NCI-H146 (cell line): Measurements from ENCODE around the gene MCC.

Experiments used
- DNase-seq: peaks from one replicate; lab custom pipeline; 2025; lab: John Stamatoyannopoulos, UW

The MCC gene

GRCh38 chr5:113487781-113488644 is at the start of gene MCC:
MCC (minus strand) TSS chr5:113488453.
- peak; percentile 80 for DNase-seq

DNA sequence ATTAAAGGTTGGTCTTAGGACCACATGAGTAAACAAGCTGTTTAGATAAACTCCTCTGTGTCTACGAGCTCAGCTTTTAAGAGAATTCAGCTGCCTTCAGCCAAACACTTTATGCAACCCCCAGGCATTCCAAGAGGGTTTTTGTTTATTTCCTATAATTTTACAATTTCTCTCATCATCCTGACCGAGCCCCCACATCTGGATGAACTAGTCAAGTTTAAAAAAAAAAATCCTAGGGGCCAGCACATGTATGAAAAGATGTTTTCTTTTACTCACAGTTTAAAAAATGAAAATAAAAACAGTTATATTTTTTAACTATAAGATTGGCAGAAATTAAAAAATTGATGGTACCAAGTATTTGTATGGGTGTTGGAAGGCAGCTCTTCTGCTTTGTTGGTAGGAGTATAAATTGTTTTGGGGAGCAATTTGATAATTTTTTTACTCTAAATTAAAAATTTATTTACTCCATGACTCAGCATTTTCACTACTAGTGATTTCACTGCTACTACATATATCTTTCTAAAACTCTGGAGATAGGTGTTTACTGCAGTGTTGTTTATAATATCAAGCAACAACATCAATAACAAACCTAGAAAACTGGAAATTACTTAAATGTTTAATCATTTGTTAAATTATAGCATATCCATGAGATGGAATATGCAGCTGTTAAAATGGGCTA is 43.4 kb upstream of the MCC start:
- DNase-seq = no peak

- no peak for DNase-seq
Measured at GRCh38 chr5:113527746-113528145, 39.5 kb upstream of the MCC start.

DNA sequence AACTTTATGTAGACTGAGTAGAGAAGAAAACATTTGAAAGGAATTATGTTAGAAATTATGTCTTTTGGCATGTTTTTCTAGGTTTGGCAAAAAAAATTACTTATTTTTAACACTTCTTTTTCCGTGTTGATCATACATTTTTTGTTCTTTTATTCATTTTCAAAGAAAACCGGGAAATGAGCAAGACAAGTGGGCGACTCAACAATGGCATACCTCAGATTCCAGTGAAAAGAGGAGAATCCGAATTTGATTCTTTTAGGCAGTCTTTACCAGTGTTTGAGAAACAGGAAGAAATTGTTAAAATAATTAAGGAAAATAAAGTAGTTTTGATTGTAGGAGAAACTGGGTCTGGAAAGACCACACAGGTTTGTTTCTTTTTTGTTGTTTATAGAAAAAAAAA is 38.2 kb upstream of the MCC start:
- no peak for DNase-seq

DNA sequence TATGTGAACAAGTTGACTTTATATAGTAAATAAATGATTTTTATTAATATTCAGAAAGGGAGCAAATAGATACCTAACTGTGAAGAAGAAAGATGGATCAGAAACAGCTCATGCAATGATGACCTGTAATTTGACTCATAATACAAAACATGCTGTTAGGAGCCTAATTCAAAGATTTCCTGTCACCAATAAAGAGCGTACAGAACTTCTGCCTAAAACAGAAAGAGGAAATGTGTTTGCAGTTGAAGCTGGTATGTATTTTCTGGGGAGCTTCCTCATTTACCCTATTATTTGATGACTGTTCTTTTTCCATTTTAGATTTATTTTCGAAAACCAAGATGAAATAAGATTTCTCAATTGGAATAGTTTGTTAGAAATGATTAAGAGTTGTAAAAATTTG is 36.7 kb upstream of the MCC start:
- no peak for DNase-seq

DNA sequence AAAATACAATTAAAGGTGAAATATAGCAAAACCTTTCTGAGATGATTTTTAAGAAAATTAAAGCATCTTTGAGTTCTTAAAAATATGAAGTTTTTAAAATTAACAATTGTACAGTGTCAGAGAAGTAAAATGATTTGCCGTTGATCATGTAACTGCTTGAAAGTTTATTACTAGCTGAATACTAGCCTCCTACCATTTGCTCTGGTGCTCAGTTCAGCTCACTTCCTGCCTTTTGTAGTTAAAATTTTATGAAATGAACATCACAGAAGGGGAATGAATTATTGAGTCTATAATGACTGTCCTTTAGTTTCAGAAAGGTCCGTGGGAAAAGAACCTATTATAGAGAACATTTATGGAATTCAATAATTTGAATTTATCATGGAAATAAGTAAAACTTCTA is 34.9 kb upstream of the MCC start:
- no peak for DNase-seq

DNA sequence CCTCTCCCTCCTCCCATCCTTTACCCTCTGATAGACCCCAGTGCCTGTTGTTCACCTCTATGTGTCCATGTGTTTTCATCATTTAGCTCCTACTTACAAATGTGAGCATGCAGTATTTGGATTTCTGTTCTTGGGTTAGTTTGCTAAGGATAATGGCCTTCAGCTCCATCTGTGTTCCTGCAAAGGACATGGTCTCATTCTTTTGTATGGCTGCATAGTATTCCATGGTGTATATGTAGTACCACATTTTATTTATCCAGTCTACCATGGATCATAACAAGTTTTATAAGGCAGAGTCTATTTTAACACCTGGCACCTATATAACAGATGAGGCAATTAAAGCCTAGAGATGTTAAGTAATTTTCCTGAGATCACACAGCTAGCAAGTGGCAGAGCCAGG is 32.6 kb upstream of the MCC start:
- DNase-seq = no peak

DNA sequence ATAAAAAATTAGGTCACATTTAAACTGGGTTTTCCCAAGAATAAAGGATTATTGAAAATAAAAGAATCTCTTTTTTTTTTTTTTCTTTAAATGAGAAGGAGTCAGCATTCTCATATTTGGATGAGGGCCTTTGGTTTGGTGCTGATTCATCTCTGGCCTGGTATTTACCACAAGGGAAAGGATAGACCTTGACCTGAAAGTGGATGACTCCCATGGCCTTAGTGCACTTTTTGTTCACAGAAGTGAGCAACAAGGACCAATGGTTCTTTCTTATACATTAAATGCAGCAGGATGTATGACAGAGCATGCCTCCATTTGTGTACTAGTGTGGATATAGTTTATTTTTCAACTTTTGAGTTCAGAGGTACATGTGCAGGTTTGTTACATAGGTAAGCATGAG is 32.2 kb upstream of the MCC start:
- no peak for DNase-seq

- DNase-seq = no peak
Measured at GRCh38 chr5:113519412-113519811, 31.2 kb upstream of the MCC start.

DNA sequence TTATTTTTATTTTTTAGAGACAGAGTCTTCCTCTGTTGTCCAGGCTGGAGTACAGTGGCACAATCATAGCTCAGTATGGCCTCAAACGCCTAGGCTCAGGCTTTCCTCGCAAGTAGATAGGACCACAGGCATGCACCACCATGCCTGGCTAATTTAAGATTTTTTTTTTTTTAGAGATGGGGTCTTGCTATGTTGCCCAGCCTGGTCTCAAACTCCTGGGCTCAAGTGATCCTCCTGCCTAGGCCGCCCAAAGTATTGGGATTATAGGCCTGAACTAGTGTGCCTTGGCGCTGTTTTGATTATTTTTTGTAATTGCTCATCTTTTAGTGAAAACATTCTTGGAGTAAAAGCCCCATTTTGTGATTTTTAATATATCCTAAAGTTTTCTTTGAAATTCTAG is 30.6 kb upstream of the MCC start:
- no peak for DNase-seq

DNA sequence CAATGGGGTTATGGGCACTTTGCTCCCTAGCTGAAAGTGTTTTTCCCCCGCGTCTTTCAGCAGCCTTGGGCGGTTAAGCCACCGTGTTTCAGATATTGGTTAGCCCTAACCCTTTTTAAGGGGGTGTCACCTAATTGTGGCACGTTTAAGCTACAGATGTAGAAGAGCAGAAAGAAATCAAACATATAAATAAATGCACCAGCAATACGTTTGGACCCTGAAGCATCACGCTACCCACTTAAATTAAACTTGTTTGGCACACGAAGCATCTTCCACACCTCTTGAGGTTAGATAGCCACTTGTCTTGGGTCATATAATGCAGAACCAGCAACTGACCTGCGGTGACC is 26.0 kb upstream of the MCC start:
- no peak for DNase-seq

- DNase-seq = peak; percentile 91
Measured at GRCh38 chr5:113513384-113514288, 25.4 kb upstream of the MCC start, which contains the start of gene YTHDC2. YTHDC2 (plus strand) TSS chr5:113513694; CDS start chr5:113513896, 202 bp downstream.

DNA sequence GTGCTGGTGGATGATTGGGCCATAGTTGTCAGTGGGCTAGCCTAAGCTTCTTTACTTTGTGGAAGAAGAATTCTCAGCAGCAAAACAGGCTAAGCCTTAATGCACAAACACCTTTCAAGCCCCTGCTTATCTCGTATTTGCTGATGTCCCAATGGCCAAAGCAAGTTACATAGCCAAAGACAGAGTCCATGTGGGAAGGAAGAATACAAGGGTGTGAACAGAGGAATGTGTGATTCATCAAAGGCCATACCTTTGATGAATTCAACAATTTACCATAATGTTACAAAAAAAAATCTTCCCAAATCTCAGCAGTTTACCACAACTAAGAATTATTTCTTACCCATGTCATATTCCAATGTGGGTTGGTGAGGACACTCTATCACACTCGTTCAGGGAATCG is 24.1 kb upstream of the MCC start:
- no peak for DNase-seq

- peak; percentile 31 for DNase-seq
Measured at GRCh38 chr5:113510836-113511451, 22.7 kb upstream of the MCC start.

- DNase-seq = no peak
Measured at GRCh38 chr5:113508756-113509155, 20.5 kb upstream of the MCC start.

DNA sequence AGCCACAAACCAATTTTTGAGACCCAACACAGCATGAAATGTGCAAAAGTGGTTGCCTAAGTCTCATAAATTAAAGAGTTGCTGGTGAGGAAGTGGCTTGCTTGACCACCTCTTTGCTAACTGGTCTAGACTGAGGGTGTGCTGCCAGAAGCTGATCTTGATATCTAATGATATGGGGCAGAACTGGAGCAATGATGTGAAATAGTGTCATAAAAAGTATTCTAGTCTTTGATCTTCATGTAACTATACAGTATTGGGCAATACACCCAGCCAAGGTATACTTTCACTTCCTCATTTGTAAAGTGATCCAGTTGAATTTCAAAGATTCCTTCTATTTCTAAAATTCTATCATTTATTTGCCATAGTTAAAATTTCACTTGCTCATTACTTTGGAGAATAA is 19.3 kb upstream of the MCC start:
- DNase-seq = no peak

- DNase-seq = no peak
Measured at GRCh38 chr5:113505181-113505580, 16.9 kb upstream of the MCC start.

DNA sequence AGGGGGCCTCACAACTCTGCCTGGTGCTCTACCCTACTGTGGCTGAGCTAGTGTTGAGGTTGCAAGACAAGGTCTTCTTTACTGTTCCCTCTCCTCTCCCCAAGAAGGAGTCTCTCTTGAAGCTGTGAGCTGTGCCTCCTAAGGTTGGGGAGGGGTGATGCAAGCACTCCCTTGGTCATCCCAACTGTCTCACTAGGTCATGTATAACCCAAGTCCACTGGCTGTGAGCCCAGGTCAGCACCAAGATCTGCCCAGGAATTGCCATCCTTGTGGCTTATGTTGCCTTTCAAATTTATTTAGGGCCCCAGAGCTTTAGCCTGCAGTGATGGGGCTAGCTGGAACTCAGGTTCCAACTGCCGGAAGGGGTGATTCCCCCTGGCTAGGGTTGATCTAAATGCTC is 14.9 kb upstream of the MCC start:
- DNase-seq = no peak

DNA sequence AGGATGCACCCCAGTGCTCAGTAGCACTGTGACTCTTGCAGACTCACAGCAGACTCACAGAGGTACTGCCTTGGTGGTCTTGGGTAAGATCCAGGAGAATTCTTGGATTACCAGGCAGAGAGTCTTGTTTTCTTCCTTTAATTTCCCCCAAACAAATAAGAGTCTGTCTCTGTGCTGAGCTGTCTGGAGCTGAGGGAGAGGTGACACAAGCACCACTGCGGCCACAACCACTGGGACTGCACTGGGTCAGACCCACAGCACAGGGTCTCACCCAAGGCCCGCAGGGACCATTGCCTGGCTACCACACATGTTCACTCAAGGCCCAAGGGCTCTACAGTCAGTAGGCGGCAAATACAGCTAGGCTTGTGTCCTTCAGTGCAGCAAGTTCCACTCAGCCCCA is 13.8 kb upstream of the MCC start:
- DNase-seq = no peak

DNA sequence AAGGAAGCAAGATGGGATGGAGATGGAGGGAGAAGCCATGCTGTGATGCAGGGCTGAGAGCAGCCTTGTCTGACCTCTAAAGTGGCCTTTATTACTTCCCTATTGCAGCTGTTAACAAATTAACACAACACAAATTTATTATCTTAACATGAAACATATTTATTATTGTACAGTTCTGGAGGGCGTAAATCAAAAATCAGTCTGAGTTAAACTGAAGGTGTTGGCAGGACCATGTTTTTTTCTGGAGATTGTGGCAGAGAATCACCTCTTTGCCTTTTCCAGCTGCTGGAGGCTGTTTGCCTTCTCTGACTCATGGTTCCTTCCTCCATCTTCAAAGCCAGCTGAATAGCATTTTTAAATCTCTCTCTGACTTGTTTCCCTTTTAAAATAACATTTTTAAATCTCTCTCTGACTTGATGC is 7.2 kb upstream of the MCC start:
- no peak for DNase-seq

DNA sequence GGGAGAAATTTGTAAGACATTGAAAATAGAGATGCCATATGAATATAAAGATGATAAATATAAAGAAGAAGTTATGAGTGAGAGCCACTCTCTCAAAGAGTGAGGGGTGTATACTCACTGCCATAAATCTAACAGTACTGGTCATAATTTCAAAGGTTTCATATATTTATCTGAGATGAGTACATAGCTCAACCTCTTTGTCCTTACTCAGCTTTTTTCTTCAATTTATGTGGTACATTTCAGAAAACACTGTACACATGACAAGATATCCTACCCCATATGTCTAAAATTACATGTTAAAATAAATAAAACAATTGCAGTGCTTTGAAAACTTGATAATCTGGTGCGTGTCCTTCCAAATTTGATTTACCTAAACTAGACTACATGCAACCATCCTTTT is 5.2 kb upstream of the MCC start:
- DNase-seq = no peak

DNA sequence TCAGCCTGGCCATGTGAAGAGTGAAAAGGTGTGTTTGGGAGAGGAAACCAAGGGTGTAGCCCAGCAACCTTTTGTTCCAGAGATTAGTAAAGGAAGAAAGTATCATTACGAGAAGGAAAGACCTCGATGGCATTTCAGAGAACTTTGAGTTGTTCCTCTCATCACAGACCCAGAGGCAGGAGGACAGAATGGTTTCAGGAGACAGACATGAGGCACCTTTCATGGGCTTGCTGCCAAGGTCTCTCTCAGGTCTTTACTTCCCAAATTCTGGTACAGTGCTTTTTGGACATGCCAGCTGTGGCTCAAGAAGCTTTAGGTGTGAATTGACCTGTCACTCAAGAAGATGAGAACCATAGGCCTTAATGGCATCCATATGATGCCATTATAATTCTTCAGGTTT is 2.8 kb upstream of the MCC start:
- no peak for DNase-seq
